GM18502 (cell line): ENCODE data around the gene C16orf96.
"Not testable (repeated sequence)": the region's sequence is repeated elsewhere in the genome, so short reads cannot be mapped to it uniquely, and the experiment has no call there.

ENCODE experiments used
- ATAC-seq: cut with Tn5 transposase; IDR thresholded peaks from one replicate; pipeline ENCODE4 v1.9.1; 2021; ENCODE audit warnings: mild to moderate bottlenecking; ENCODE audit not compliant: unreplicated experiment, poor library complexity

Gene C16orf96

GRCh38 chr16:4557973-4558372 lies 1.8 kb downstream of the C16orf96 start:
- no peak for ATAC-seq

- no peak for ATAC-seq
Measured at GRCh38 chr16:4561596-4561995, 5.5 kb downstream of the C16orf96 start.

GRCh38 chr16:4564661-4565267 lies 8.6 kb downstream of the C16orf96 start:
- ATAC-seq: no peak

- no peak for ATAC-seq
Measured at GRCh38 chr16:4566144-4566543, 10.0 kb downstream of the C16orf96 start.

- no peak for ATAC-seq
Measured at GRCh38 chr16:4570086-4570485, 13.9 kb downstream of the C16orf96 start.

GRCh38 chr16:4570688-4571321 lies 14.7 kb downstream of the C16orf96 start:
- no peak for ATAC-seq

- ATAC-seq: no peak
Measured at GRCh38 chr16:4572715-4573114, 16.6 kb downstream of the C16orf96 start.

GRCh38 chr16:4573926-4574325 lies 17.8 kb downstream of the C16orf96 start:
- not testable (repeated sequence) for ATAC-seq

- no peak for ATAC-seq
Measured at GRCh38 chr16:4574919-4575705, 19.0 kb downstream of the C16orf96 start.

- no peak for ATAC-seq
Measured at GRCh38 chr16:4576008-4576407, 19.9 kb downstream of the C16orf96 start.

GRCh38 chr16:4578961-4579530 lies 22.9 kb downstream of the C16orf96 start:
- no peak for ATAC-seq

GRCh38 chr16:4580250-4580649 lies 24.1 kb downstream of the C16orf96 start:
- ATAC-seq: no peak

- ATAC-seq: no peak
Measured at GRCh38 chr16:4583906-4584305, 27.8 kb downstream of the C16orf96 start.

- no peak for ATAC-seq
Measured at GRCh38 chr16:4586291-4586690, 30.2 kb downstream of the C16orf96 start.

GRCh38 chr16:4588386-4588785 lies 32.2 kb downstream of the C16orf96 start:
- no peak for ATAC-seq

- ATAC-seq: no peak
Measured at GRCh38 chr16:4588961-4589360, 32.8 kb downstream of the C16orf96 start.

- ATAC-seq: no peak
Measured at GRCh38 chr16:4591191-4591590, 35.1 kb downstream of the C16orf96 start.

GRCh38 chr16:4591706-4592470 lies 35.7 kb downstream of the C16orf96 start:
- ATAC-seq: no peak

- ATAC-seq: no peak
Measured at GRCh38 chr16:4593086-4593485, 36.9 kb downstream of the C16orf96 start.
